ENCODE measurements around the gene ZBTB46.

ZBTB46 gene

GRCh38 chr20:63823691-63824311 is 7.3 kb downstream of the ZBTB46 start:
- Histone ChIP-seq H3K36me3 (no peaks in the 10 kb centered on the region), H3K27me3 (ENCODE audit: insufficient read depth, low read depth, severe bottlenecking) (no peaks in the 10 kb centered on the region), H3K9me3 (ENCODE audit: severe bottlenecking) (no peaks in the 10 kb centered on the region), H3K27ac (no peak overlapping the region), H3K4me3 (ENCODE audit: low read depth, low read length) (no peak overlapping the region)
- TF ChIP-seq CTCF (IDR thresholded peaks at IDR 0.05; ENCODE audit: low read depth, low read length), result no peak
- no peak for DNase-seq

- H3K9me3 ChIP-seq (ENCODE audit: severe bottlenecking), result no peaks in the 10 kb centered on the region
- H3K27ac ChIP-seq, result no peak overlapping the region
- H3K4me3 ChIP-seq (ENCODE audit: low read depth, low read length), result no peak overlapping the region
- TF ChIP-seq CTCF (IDR thresholded peaks at IDR 0.05; ENCODE audit: low read depth, low read length), result no peak
- H3K36me3 ChIP-seq, result no peaks in the 10 kb centered on the region
- DNase-seq, result no peak
- H3K27me3 ChIP-seq (ENCODE audit: insufficient read depth, low read depth, severe bottlenecking), result no peaks in the 10 kb centered on the region
Observed at GRCh38 chr20:63822276-63822696, 8.8 kb downstream of the ZBTB46 start.

GRCh38 chr20:63821811-63822210 is 9.3 kb downstream of the ZBTB46 start:
- no peaks in the 10 kb centered on the region for H3K9me3 ChIP-seq (ENCODE audit: severe bottlenecking)
- H3K27me3 ChIP-seq (ENCODE audit: insufficient read depth, low read depth, severe bottlenecking), result no peaks in the 10 kb centered on the region
- DNase-seq, result no peak
- no peak overlapping the region for H3K27ac ChIP-seq
- H3K4me3 ChIP-seq (ENCODE audit: low read depth, low read length), result no peak overlapping the region
- TF ChIP-seq CTCF (IDR thresholded peaks at IDR 0.05; ENCODE audit: low read depth, low read length), result no peak
- no peaks in the 10 kb centered on the region for H3K36me3 ChIP-seq

- Histone ChIP-seq H3K4me3 (ENCODE audit: low read depth, low read length) (no peak overlapping the region), H3K27ac (no peak overlapping the region), H3K9me3 (ENCODE audit: severe bottlenecking) (no peaks in the 10 kb centered on the region), H3K27me3 (ENCODE audit: insufficient read depth, low read depth, severe bottlenecking) (no peaks in the 10 kb centered on the region), H3K36me3 (no peaks in the 10 kb centered on the region)
- no peak for TF ChIP-seq CTCF (IDR thresholded peaks at IDR 0.05; ENCODE audit: low read depth, low read length)
- DNase-seq, result no peak
Observed at GRCh38 chr20:63819224-63819921, 11.7 kb downstream of the ZBTB46 start.

GRCh38 chr20:63815615-63816253 is 15.3 kb downstream of the ZBTB46 start:
- DNase-seq, result no peak
- H3K27me3 ChIP-seq (ENCODE audit: insufficient read depth, low read depth, severe bottlenecking), result no peaks in the 10 kb centered on the region

More at GRCh38 chr20:63815615-63816253, 15.3 kb downstream of the ZBTB46 start:
- H3K27ac ChIP-seq, result no peak overlapping the region
- H3K36me3 ChIP-seq, result no peaks in the 10 kb centered on the region
- no peak for TF ChIP-seq CTCF (IDR thresholded peaks at IDR 0.05; ENCODE audit: low read depth, low read length)
- no peaks in the 10 kb centered on the region for H3K9me3 ChIP-seq (ENCODE audit: severe bottlenecking)
- H3K4me3 ChIP-seq (ENCODE audit: low read depth, low read length), result no peak overlapping the region

Data from WERI-Rb-1 (cell line).